ENCODE results near the gene PCDHA1. TPM values are rescaled to one million over a fixed set of nuclear protein-coding genes. Genes with fewer than 3 reads are reported as not detected.
"Not testable (repeated sequence)": the region's sequence is repeated elsewhere in the genome, so short reads cannot be mapped to it uniquely, and the experiment has no call there.

Gene PCDHA1
- not detected for polyA plus RNA-seq (2012; ENCODE audit: insufficient read depth, insufficient read length)

DNA sequence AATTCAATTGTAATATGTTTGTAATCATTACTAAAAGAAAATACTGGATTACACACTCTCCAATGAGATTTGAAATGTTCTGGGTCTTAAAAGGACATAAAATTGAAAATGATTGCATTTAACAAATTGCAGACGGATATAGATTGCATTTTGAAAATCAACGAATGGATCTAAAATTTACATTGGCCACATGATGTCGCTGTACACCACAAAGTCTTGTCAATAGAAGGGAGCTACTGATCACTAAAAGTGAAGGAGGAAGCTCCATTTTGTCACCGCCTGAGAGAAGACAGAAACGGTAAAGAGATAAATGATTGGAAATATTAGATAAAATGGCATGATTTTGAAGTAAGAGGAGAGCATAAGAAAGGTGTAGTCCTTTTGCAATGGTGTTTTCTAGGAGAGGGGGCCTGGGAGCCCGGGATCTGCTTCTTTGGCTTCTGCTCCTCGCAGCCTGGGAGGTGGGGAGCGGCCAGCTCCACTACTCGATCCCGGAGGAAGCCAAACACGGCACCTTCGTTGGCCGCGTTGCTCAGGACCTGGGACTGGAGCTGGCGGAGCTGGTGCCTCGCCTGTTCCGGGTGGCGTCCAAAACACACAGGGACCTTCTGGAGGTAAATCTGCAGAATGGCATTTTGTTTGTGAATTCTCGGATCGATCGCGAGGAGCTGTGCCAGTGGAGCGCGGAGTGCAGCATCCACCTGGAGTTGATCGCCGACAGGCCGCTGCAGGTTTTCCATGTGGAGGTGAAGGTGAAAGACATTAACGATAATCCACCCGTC is at the start of gene PCDHA1:
Gene PCDHA1, plus strand, starts transcription at position 236 of the 782 bp plus-strand sequence.
- DNase-seq (ENCODE audit: low read depth, low spot score): no peak
- H3K4me3 ChIP-seq (ENCODE audit: low read length): no peak within 1 kb of the TSS

- H3K4me3 ChIP-seq (ENCODE audit: low read length): no peak overlapping the region
- DNase-seq (ENCODE audit: low read depth, low spot score): no peak
Measured at GRCh38 chr5:140737486-140737885, 48.5 kb upstream of the PCDHA1 start.

GRCh38 chr5:140741967-140742366 is 44.0 kb upstream of the PCDHA1 start:
- no peak overlapping the region for H3K4me3 ChIP-seq (ENCODE audit: low read length)
- no peak for DNase-seq (ENCODE audit: low read depth, low spot score)

DNA sequence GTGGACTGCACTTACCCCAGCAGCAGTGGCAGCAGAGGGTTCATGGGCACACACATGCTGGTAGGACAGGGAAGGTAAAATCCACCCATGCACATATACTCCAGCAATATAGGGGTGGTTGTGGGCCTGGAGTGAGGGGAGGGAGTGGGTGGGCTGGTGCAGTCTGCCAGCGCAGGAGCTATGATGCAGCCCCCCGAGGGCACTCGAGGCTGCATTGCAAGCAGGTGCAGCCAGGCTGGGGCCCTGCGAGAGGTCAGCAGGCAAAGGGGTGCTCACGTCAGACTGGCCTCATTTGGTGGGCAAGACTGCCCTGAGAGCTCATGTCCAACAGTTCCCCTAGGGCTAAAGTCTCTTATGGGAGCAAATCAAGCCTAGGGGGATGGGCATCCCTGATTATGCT is 32.4 kb upstream of the PCDHA1 start:
- no peak for DNase-seq (ENCODE audit: low read depth, low spot score)
- no peak overlapping the region for H3K4me3 ChIP-seq (ENCODE audit: low read length)

GRCh38 chr5:140764177-140764973 is 21.6 kb upstream of the PCDHA1 start:
- no peak overlapping the region for H3K4me3 ChIP-seq (ENCODE audit: low read length)
- no peak for DNase-seq (ENCODE audit: low read depth, low spot score)

GRCh38 chr5:140767444-140767843 is 18.5 kb upstream of the PCDHA1 start:
- no peak overlapping the region for H3K4me3 ChIP-seq (ENCODE audit: low read length)
- DNase-seq (ENCODE audit: low read depth, low spot score): no peak

GRCh38 chr5:140780512-140780911 is 5.4 kb upstream of the PCDHA1 start:
- no peak for DNase-seq (ENCODE audit: low read depth, low spot score)
- H3K4me3 ChIP-seq (ENCODE audit: low read length): no peak overlapping the region

DNA sequence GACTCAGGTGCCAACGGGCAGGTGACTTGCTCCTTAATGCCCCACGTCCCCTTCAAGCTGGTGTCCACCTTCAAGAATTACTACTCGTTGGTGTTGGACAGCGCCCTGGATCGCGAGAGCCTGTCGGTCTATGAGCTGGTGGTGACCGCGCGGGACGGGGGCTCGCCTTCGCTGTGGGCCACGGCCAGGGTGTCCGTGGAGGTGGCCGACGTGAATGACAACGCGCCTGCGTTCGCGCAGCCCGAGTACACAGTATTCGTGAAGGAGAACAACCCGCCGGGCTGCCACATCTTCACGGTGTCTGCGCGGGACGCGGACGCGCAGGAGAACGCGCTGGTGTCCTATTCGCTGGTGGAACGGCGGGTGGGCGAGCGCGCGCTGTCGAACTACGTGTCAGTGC is 1.5 kb downstream of the PCDHA1 start:
- not testable (repeated sequence) for DNase-seq (ENCODE audit: low read depth, low spot score)

DNA sequence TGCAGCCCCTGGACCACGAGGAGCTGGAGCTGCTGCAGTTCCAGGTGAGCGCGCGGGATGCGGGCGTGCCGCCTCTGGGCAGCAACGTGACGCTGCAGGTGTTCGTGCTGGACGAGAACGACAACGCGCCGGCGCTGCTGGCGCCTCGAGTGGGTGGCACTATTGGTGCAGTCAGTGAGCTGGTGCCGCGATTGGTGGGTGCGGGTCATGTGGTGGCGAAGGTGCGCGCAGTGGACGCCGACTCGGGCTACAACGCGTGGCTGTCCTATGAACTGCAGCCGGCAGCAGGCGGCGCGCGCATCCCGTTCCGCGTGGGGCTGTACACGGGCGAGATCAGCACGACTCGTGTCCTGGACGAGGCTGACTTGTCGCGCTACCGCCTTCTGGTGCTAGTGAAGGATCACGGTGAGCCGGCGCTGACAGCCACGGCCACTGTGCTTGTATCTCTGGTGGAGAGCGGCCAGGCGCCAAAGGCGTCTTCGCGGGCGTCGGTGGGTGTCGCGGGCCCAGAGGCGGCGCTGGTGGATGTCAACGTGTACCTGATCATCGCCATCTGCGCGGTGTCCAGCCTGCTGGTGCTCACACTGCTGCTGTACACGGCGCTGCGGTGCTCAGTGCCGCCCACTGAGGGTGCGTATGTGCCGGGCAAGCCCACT is 2.0 kb downstream of the PCDHA1 start:
- not testable (repeated sequence) for DNase-seq (ENCODE audit: low read depth, low spot score); H3K4me3 ChIP-seq (ENCODE audit: low read length)

More for the DNA sequence above, 1.5 kb downstream of the PCDHA1 start:
- H3K4me3 ChIP-seq (ENCODE audit: low read length): not testable (repeated sequence)

- H3K4me3 ChIP-seq (ENCODE audit: low read length): no peak overlapping the region
- DNase-seq (ENCODE audit: low read depth, low spot score): no peak
Measured at GRCh38 chr5:140791089-140791488, 5.1 kb downstream of the PCDHA1 start.

DNA sequence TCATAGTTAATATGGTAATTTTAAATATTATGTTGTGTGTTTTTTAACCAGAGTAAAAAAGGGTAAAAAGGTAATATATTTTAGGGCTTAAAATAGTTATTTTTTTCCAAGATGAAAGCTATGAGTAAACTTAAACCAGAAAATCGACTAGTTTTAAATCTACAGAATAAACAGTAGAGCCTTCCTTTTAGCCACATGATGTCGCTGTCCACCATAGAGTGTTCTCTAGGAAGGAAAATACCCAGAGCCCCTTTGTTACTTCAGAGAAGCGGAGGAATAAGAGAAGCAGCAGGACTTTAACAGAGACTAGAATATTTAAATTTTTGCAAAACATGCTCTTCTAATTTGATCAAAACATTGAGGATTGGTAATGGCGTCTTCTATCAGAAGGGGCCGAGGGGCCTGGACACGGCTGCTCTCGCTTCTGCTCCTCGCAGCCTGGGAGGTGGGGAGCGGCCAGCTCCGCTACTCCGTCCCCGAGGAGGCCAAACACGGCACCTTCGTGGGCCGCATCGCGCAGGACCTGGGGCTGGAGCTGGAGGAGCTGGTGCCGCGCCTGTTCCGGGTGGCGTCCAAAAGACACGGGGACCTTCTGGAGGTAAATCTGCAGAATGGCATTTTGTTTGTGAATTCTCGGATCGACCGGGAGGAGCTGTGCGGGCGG is 8.8 kb downstream of the PCDHA1 start, which contains the start of gene PCDHA2:
Gene PCDHA2, plus strand, starts transcription at position 258 of the 664 bp plus-strand sequence.
- no peak for DNase-seq (ENCODE audit: low read depth, low spot score)
- H3K4me3 ChIP-seq (ENCODE audit: low read length): no peak within 1 kb of the TSS

DNA sequence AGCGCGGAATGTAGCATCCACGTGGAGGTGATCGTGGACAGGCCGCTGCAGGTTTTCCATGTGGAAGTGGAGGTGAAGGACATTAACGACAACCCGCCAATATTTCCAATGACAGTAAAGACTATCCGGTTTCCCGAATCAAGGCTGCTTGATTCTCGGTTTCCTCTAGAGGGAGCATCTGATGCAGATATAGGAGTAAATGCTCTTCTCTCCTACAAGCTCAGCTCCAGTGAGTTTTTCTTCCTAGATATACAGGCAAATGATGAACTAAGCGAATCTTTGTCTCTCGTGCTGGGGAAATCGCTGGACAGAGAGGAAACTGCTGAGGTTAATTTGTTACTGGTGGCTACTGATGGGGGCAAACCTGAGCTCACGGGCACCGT is 9.3 kb downstream of the PCDHA1 start:
- no peak for DNase-seq (ENCODE audit: low read depth, low spot score)
- H3K4me3 ChIP-seq (ENCODE audit: low read length): no peak overlapping the region

DNA sequence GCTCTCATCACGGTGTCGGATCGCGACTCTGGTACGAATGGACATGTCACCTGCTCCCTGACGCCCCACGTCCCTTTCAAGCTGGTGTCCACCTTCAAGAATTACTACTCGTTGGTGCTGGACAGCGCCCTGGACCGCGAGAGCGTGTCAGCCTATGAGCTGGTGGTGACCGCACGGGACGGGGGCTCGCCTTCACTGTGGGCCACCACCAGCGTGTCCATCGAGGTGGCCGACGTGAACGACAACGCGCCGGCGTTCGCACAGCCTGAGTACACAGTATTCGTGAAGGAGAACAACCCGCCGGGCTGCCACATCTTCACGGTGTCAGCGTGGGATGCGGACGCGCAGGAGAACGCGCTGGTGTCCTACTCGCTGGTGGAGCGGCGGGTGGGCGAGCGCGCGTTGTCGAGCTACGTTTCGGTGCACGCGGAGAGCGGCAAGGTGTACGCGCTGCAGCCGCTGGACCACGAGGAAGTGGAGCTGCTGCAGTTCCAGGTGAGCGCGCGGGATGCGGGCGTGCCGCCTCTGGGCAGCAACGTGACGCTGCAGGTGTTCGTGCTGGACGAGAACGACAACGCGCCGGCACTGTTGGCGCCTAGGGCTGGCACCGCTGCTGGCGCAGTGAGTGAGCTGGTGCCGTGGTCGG is 10.3 kb downstream of the PCDHA1 start:
- not testable (repeated sequence) for DNase-seq (ENCODE audit: low read depth, low spot score); H3K4me3 ChIP-seq (ENCODE audit: low read length)

- DNase-seq (ENCODE audit: low read depth, low spot score): no peak
- no peak overlapping the region for H3K4me3 ChIP-seq (ENCODE audit: low read length)
Measured at GRCh38 chr5:140796718-140797095, 10.8 kb downstream of the PCDHA1 start.

GRCh38 chr5:140800816-140801493 is 15.0 kb downstream of the PCDHA1 start, which contains the start of gene PCDHA3:
Gene PCDHA3, plus strand, starts transcription at chr5:140801057.
- no peak for DNase-seq (ENCODE audit: low read depth, low spot score)
- H3K4me3 ChIP-seq (ENCODE audit: low read length): no peak within 1 kb of the TSS

DNA sequence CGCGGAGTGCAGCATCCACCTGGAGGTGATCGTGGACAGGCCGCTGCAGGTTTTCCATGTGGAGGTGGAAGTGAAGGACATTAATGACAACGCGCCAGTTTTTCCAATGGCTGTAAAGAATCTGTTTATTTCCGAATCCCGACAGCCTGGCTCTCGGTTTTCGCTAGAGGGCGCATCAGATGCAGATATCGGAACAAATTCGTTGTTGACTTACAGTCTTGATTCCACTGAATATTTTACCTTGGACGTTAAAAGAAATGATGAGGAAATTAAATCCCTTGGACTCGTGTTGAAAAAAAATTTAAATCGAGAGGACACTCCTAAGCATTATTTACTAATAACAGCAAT is 15.5 kb downstream of the PCDHA1 start:
- DNase-seq (ENCODE audit: low read depth, low spot score): no peak

GRCh38 chr5:140802381-140802780 is 16.4 kb downstream of the PCDHA1 start:
- not testable (repeated sequence) for H3K4me3 ChIP-seq (ENCODE audit: low read length); DNase-seq (ENCODE audit: low read depth, low spot score)

More for the DNA sequence above, 15.5 kb downstream of the PCDHA1 start:
- H3K4me3 ChIP-seq (ENCODE audit: low read length): no peak overlapping the region

GRCh38 chr5:140802781-140803271 is 16.9 kb downstream of the PCDHA1 start:
- H3K4me3 ChIP-seq (ENCODE audit: low read length): no peak overlapping the region
- no peak for DNase-seq (ENCODE audit: low read depth, low spot score)
